Suprapubic skin (tissue), 4 donors: ENCODE data around the gene SIK2. TPM values are rescaled to one million over a fixed set of nuclear protein-coding genes. Genes with fewer than 3 reads are reported as not detected.

Experiments used
- DNase-seq, 2 donors: peaks; one replicate each; pipeline ENCODE4 v3.0.0-alpha.2; 2019; ENCODE audit warnings: low spot score in 2 of 2
- H3K27ac ChIP-seq: fragments of 200-600 bp; sonication (generic); one replicate; pipeline ENCODE4 v1.5.1; 2019
- H3K27me3 ChIP-seq: fragments of 200-600 bp; sonication (generic); one replicate; pipeline ENCODE4 v1.5.1; 2019
- H3K36me3 ChIP-seq: fragments of 200-600 bp; sonication (generic); one replicate; pipeline ENCODE4 v1.5.1; 2019
- H3K4me1 ChIP-seq: fragments of 200-600 bp; sonication (generic); one replicate; pipeline ENCODE4 v1.5.1; 2019
- H3K4me3 ChIP-seq: fragments of 200-600 bp; sonication (generic); one replicate; pipeline ENCODE4 v1.5.1; 2019; ENCODE audit warnings: mild to moderate bottlenecking
- H3K9me3 ChIP-seq: fragments of 200-600 bp; sonication (generic); one replicate; pipeline ENCODE4 v1.5.1; 2019
- EP300 ChIP-seq: sonication (generic); formaldehyde crosslinking; IDR thresholded peaks from one replicate; pipeline ENCODE4 v1.6.1; 2017; ENCODE audit warnings: antibody characterized with exemption
- POLR2A ChIP-seq, 2 donors: fragments of 450-650 bp; IDR thresholded peaks; one replicate each; pipeline ENCODE4 v1.6.1; 2017; ENCODE audit warnings: antibody characterized with exemption in 2 of 2, mild to moderate bottlenecking in 2 of 2, moderate library complexity in 2 of 2
- POLR2AphosphoS5 ChIP-seq, 3 donors: sonication (generic); formaldehyde crosslinking; IDR thresholded peaks; one replicate each; pipeline ENCODE4 v1.6.1; 2017; ENCODE audit warnings: antibody characterized with exemption in 3 of 3
- WGBS: methylation state at CpG from one replicate; pipeline ENCODE4 v1.1.5; 2018; 5-methylcytosine and 5-hydroxymethylcytosine counted together
- total RNA-seq, 4 donors: library from RNA; depleted of rRNA; stranded (reverse); fragments of >200 nt; gene quantifications; one replicate each; pipeline ENCODE4 v1.1.0, GENCODE V29; 2016
- TF ChIP-seq, protein P1 (sequence below), 2 donors: fragments of 200-600 bp in 1 of 2; fragments of 450-650 bp in 1 of 2; sonication (generic) in 1 of 2; IDR thresholded peaks; one replicate each; pipeline ENCODE4 v1.5.1; 2016 to 2019; ENCODE audit warnings: antibody characterized with exemption in 2 of 2, mild to moderate bottlenecking in 1 of 2, moderate library complexity in 1 of 2

Gene SIK2
- total RNA-seq, 4 donors from 2014 or later = 13.9 to 29.0 (median 25.1) TPM

DNA sequence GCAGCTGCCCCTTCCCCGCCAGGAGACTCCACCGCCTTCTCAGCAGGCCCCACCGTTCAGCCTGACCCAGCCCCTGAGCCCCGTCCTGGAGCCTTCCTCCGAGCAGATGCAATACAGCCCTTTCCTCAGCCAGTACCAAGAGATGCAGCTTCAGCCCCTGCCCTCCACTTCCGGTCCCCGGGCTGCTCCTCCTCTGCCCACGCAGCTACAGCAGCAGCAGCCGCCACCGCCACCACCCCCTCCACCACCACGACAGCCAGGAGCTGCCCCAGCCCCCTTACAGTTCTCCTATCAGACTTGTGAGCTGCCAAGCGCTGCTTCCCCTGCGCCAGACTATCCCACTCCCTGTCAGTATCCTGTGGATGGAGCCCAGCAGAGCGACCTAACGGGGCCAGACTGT, 121.3 kb downstream of the SIK2 start:
- TF ChIP-seq POLR2A (IDR thresholded peaks at IDR 0.05) = no peak
- TF ChIP-seq, protein P1, sequence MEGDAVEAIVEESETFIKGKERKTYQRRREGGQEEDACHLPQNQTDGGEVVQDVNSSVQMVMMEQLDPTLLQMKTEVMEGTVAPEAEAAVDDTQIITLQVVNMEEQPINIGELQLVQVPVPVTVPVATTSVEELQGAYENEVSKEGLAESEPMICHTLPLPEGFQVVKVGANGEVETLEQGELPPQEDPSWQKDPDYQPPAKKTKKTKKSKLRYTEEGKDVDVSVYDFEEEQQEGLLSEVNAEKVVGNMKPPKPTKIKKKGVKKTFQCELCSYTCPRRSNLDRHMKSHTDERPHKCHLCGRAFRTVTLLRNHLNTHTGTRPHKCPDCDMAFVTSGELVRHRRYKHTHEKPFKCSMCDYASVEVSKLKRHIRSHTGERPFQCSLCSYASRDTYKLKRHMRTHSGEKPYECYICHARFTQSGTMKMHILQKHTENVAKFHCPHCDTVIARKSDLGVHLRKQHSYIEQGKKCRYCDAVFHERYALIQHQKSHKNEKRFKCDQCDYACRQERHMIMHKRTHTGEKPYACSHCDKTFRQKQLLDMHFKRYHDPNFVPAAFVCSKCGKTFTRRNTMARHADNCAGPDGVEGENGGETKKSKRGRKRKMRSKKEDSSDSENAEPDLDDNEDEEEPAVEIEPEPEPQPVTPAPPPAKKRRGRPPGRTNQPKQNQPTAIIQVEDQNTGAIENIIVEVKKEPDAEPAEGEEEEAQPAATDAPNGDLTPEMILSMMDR (IDR thresholded peaks at IDR 0.05) = no peak
- TF ChIP-seq POLR2AphosphoS5 (IDR thresholded peaks at IDR 0.05) = no peak
- TF ChIP-seq EP300 = no peak
- no peak overlapping the region for H3K27ac ChIP-seq
- H3K4me3 ChIP-seq = no peak overlapping the region
- 83% methylated on average over 13 of the region's 15 CpGs for WGBS
- no peak for DNase-seq
- peaks cover 87% of the 10 kb centered on the region for H3K36me3 ChIP-seq
- H3K4me1 ChIP-seq = peaks cover 11% of the 10 kb centered on the region
- H3K9me3 ChIP-seq = no peaks in the 10 kb centered on the region
- H3K27me3 ChIP-seq = no peaks in the 10 kb centered on the region

GRCh38 chr11:111724615-111725129, 122.4 kb downstream of the SIK2 start:
- Histone ChIP-seq H3K27me3 (no peaks in the 10 kb centered on the region), H3K9me3 (no peaks in the 10 kb centered on the region), H3K4me1 (peaks cover 9% of the 10 kb centered on the region), H3K27ac (no peak overlapping the region), H3K36me3 (peaks cover 83% of the 10 kb centered on the region), H3K4me3 (no peak overlapping the region)
- 86% methylated on average over 11 of the region's 11 CpGs for WGBS
- no peak for DNase-seq
- no peak for TF ChIP-seq EP300
- TF ChIP-seq POLR2A (IDR thresholded peaks at IDR 0.05) = no peak
- TF ChIP-seq, protein P1 (IDR thresholded peaks at IDR 0.05) = no peak
- TF ChIP-seq POLR2AphosphoS5 (IDR thresholded peaks at IDR 0.05) = no peak

DNA sequence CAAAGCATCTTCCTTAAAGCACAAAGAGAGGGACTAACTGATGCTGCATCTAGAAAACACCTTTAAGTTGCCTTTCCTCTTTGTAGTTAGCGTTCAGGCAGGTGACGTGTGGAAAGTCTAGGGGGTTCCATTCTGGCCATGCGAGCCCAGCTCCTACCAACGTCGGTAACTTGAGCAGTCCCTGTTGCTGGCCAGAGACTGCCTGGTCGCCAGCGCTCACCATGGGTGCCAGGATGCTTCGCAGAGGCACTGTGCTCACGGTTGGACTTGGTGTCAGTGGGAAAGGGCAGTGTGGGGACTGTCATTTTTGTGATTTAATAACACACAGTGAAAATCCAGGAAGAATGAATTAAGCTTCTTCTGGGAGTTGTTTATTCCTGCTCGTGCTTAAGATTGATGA, 123.4 kb downstream of the SIK2 start:
- Histone ChIP-seq H3K27ac (no peak overlapping the region), H3K4me3 (no peak overlapping the region), H3K9me3 (no peaks in the 10 kb centered on the region), H3K27me3 (no peaks in the 10 kb centered on the region), H3K36me3 (peaks cover 74% of the 10 kb centered on the region), H3K4me1 (peaks cover 17% of the 10 kb centered on the region)
- 92% methylated on average over 10 of the region's 10 CpGs for WGBS
- DNase-seq = no peak
- TF ChIP-seq, protein P1 (IDR thresholded peaks at IDR 0.05) = no peak
- TF ChIP-seq POLR2AphosphoS5 (IDR thresholded peaks at IDR 0.05) = no peak
- no peak for TF ChIP-seq EP300
- TF ChIP-seq POLR2A (IDR thresholded peaks at IDR 0.05) = no peak

DNA sequence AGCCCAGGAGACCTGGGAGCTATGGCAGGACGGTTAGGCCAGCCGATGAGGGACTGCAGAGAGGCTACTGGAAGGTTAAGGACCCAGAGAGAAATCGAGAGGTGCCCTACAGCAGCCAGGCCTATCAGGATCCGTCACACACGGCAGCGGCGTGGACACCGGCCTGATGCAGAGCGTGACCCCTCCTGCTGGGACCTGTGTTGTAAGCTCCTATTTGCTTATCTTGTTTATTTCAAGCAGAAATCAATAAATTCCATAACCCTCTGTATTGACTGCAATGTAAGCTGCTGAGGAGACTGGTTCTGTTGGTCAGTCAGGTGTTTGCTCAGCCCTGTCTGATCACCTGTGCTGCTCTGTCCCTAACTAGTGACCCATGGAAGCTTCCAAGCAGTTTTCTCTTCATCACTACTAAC, 124.1 kb downstream of the SIK2 start:
- no peak overlapping the region for H3K27ac ChIP-seq
- TF ChIP-seq, protein P1 (IDR thresholded peaks at IDR 0.05) = no peak
- TF ChIP-seq POLR2AphosphoS5 (IDR thresholded peaks at IDR 0.05) (no peak), EP300 (no peak), POLR2A (IDR thresholded peaks at IDR 0.05) (no peak)
- H3K36me3 ChIP-seq = peaks cover 67% of the 10 kb centered on the region
- peaks cover 23% of the 10 kb centered on the region for H3K4me1 ChIP-seq
- no peaks in the 10 kb centered on the region for H3K9me3 ChIP-seq
- DNase-seq = no peak
- no peak overlapping the region for H3K4me3 ChIP-seq
- 94% methylated on average over 9 of the region's 9 CpGs for WGBS
- H3K27me3 ChIP-seq = no peaks in the 10 kb centered on the region

DNA sequence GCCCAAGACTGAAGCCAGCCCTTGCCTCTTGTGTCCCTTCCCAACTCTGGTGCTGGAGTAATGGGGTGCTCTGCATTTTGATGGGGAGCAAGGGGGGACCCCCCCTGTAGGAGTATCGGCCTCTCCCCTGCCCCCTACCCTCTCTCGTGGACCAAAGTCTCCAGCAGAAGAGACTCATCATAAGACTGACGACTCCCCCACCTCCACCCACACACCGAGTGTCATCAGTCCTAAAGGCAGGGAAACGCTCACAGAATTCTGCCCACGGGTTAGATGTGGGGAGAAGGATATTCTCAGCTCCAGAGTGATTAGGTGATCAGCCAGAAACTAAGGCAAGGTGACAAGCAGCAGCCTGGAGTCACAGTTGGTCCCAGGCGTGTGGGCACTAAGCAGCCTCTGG, 125.2 kb downstream of the SIK2 start:
- H3K27me3 ChIP-seq = no peaks in the 10 kb centered on the region
- no peak overlapping the region for H3K27ac ChIP-seq
- H3K4me3 ChIP-seq = no peak overlapping the region
- no peaks in the 10 kb centered on the region for H3K9me3 ChIP-seq
- TF ChIP-seq POLR2A (IDR thresholded peaks at IDR 0.05) = no peak
- TF ChIP-seq EP300 = no peak
- TF ChIP-seq, protein P1 (IDR thresholded peaks at IDR 0.05) = no peak
- TF ChIP-seq POLR2AphosphoS5 (IDR thresholded peaks at IDR 0.05) = no peak
- no peak for DNase-seq
- H3K36me3 ChIP-seq = peaks cover 56% of the 10 kb centered on the region
- 97% methylated on average over 6 of the region's 7 CpGs for WGBS
- peaks cover 35% of the 10 kb centered on the region for H3K4me1 ChIP-seq
